A549 (cell line): ENCODE results near the gene SLC29A3. TPM values are rescaled to one million over a fixed set of nuclear protein-coding genes. Genes with fewer than 3 reads are reported as not detected.

Experiments
- ATAC-seq, 2 experiments: fragments of 200-7000 bp in 1 of 2; fragments of >200 bp in 1 of 2; cut with Nextera tagmentation in 1 of 2; cut with Tn5 transposase in 1 of 2; 3 replicates each; pipeline versions ENCODE4 v1.8.0 to v1.9.1; 2018 to 2020; ENCODE audit warnings: mild to moderate bottlenecking in 1 of 2, moderate library complexity in 1 of 2
- CTCF ChIA-PET: fragments of 300-600 bp; sonication (Branson Sonifier 250); formaldehyde crosslinking; extraction: SDS; loops from one replicate; lab custom pipeline; 2021; ENCODE audit warnings: antibody characterized with exemption, inconsistent platforms; lab: Yijun Ruan, JAX
- POLR2A ChIA-PET: fragments of 350-600 bp; formaldehyde crosslinking; extraction: SDS; loops from one replicate; lab custom pipeline; 2021; ENCODE audit warnings: antibody characterized with exemption, inconsistent platforms; lab: Yijun Ruan, JAX
- DNase-seq, 2 experiments: peaks; one replicate each; pipeline versions ENCODE4 v3.0.0 to v3.0.0-alpha.2; 2011 to 2016; ENCODE audit warnings: low read depth in 1 of 2, low spot score in 1 of 2
- FAIRE-seq: peaks from 2 replicates; lab custom pipeline; 2011; peaks lifted over from hg19 to GRCh38; lab: Jason Lieb, UNC
- H3K27ac ChIP-seq, 2 experiments: fragments of >200 bp; sonication (Bioruptor Twin); formaldehyde crosslinking; 3 replicates each; pipeline ENCODE4 v1.5.1; 2016 to 2017
- H3K4me1 ChIP-seq: fragments of >200 bp; sonication (Bioruptor Twin); formaldehyde crosslinking; 3 replicates; pipeline ENCODE4 v1.6.1; 2016
- H3K4me2 ChIP-seq: fragments of >200 bp; sonication (Bioruptor Twin); formaldehyde crosslinking; 3 replicates; pipeline ENCODE4 v1.6.1; 2016
- H3K4me3 ChIP-seq: fragments of >200 bp; sonication (Bioruptor Twin); formaldehyde crosslinking; 3 replicates; pipeline ENCODE4 v1.5.1; 2016
- H3K9me3 ChIP-seq: fragments of >200 bp; sonication (Bioruptor Twin); formaldehyde crosslinking; 3 replicates; pipeline ENCODE4 v1.6.1; 2016
- ELK1 ChIP-seq: fragments of 150-350 bp; IDR thresholded peaks from 2 replicates; pipeline ENCODE4 v1.6.1; 2014; ENCODE audit warnings: low read depth, mild to moderate bottlenecking, low read length
- ESRRA ChIP-seq: fragments of 150-350 bp; IDR thresholded peaks from 2 replicates; pipeline ENCODE4 v1.6.1; 2014; ENCODE audit warnings: mild to moderate bottlenecking, low read length, borderline replicate concordance
- HMGXB4 ChIP-seq: fragments of 250-450 bp; sonication (Bioruptor Pico); IDR thresholded peaks from 2 replicates; pipeline ENCODE4 v1.5.0; 2021; ENCODE audit warnings: mild to moderate bottlenecking, moderate library complexity, borderline replicate concordance
- JUN ChIP-seq, 2 experiments: fragments of >200 bp; sonication (Bioruptor Twin); formaldehyde crosslinking; IDR thresholded peaks; 2 replicates in 1 of 2; 3 replicates in 1 of 2; pipeline ENCODE4 v1.6.1; 2016 to 2017
- MAX ChIP-seq: IDR thresholded peaks from 2 replicates; pipeline ENCODE4 v1.6.1; 2012
- MAZ ChIP-seq: fragments of 150-350 bp; IDR thresholded peaks from 2 replicates; pipeline ENCODE4 v1.6.1; 2014; ENCODE audit warnings: antibody characterized with exemption, low read depth, low read length, borderline replicate concordance
- MYC ChIP-seq: IDR thresholded peaks from 2 replicates; pipeline ENCODE4 v1.6.1; 2012; ENCODE audit warnings: mild to moderate bottlenecking, inconsistent platforms, low read length, improper control_type of control experiment, borderline replicate concordance
- NFE2L2 ChIP-seq: fragments of 150-350 bp; conservative IDR thresholded peaks from 2 replicates; pipeline ENCODE4 v1.6.1; 2014; ENCODE audit warnings: low read length
- NPAS2 ChIP-seq: fragments of 250-450 bp; sonication (Bioruptor Pico); IDR thresholded peaks from 2 replicates; pipeline ENCODE4 v1.8.0; 2022; ENCODE audit warnings: mild to moderate bottlenecking, moderate library complexity, borderline replicate concordance
- NR3C1 ChIP-seq: fragments of >200 bp; sonication (Bioruptor Twin); formaldehyde crosslinking; IDR thresholded peaks from 3 replicates; pipeline ENCODE4 v1.6.1; 2017
- PBX3 ChIP-seq: IDR thresholded peaks from 2 replicates; pipeline ENCODE4 v1.6.1; 2012
- PHF8 ChIP-seq: fragments of 200-600 bp; sonication (generic); IDR thresholded peaks from 2 replicates; pipeline ENCODE4 v1.6.1; 2016; ENCODE audit warnings: low read depth, mild to moderate bottlenecking, antibody characterized with exemption, moderate library complexity, borderline replicate concordance
- RAD21 ChIP-seq, 2 experiments: fragments of >200 bp in 1 of 2; sonication (Bioruptor Twin) in 1 of 2; formaldehyde crosslinking in 1 of 2; IDR thresholded peaks in 1 of 2; conservative IDR thresholded peaks in 1 of 2; 2 replicates in 1 of 2; 3 replicates in 1 of 2; pipeline ENCODE4 v1.6.1; 2012 to 2018; ENCODE audit warnings: inconsistent platforms in 1 of 2
- REST ChIP-seq: fragments of 200-600 bp; sonication (generic); IDR thresholded peaks from 2 replicates; pipeline ENCODE4 v1.6.1; 2016; ENCODE audit warnings: antibody characterized with exemption, mild to moderate bottlenecking, moderate library complexity
- SMC3 ChIP-seq: fragments of >200 bp; sonication (Bioruptor Twin); formaldehyde crosslinking; IDR thresholded peaks from 3 replicates; pipeline ENCODE4 v1.6.1; 2018; ENCODE audit warnings: inconsistent platforms
- TFCP2L1 ChIP-seq: fragments of 250-450 bp; sonication (Bioruptor Pico); IDR thresholded peaks from 2 replicates; pipeline ENCODE4 v1.5.0; 2021; ENCODE audit warnings: mild to moderate bottlenecking
- TP53 ChIP-seq: fragments of 250-450 bp; sonication (Bioruptor Pico); IDR thresholded peaks from 2 replicates; pipeline ENCODE4 v1.5.0; 2021; ENCODE audit warnings: mild to moderate bottlenecking, moderate library complexity
- USF2 ChIP-seq: fragments of 450-650 bp; IDR thresholded peaks from 2 replicates; pipeline ENCODE4 v1.6.1; 2014; ENCODE audit warnings: antibody characterized with exemption
- ZFP36 ChIP-seq: fragments of 450-650 bp; IDR thresholded peaks from 2 replicates; pipeline ENCODE4 v1.6.1; 2014; ENCODE audit warnings: borderline replicate concordance; ENCODE audit not compliant: partially characterized antibody
- ZNF302 ChIP-seq: fragments of 250-450 bp; sonication (Bioruptor Pico); IDR thresholded peaks from 2 replicates; pipeline ENCODE4 v1.9.0; 2021; ENCODE audit warnings: inconsistent platforms, mild to moderate bottlenecking, moderate library complexity
- WGBS: methylation state at CpG from one replicate; pipeline ENCODE4 v1.1.6; 2017; ENCODE audit errors: missing lambda C conversion rate; 5-methylcytosine and 5-hydroxymethylcytosine counted together
- polyA plus RNA-seq, 4 experiments: library from polyadenylated mRNA; depleted of rRNA in 3 of 4; stranded (reverse); fragments of >200 nt; fragmentation: RNase III in 1 of 4; extraction: RNeasy Plus Mini Kit Qiagen cat#74134 plus additional on column Dnase treatment in 1 of 4; gene quantifications; 2 replicates in 3 of 4; 3 replicates in 1 of 4; pipeline ENCODE4 v1.2.3, GENCODE V29; 2011 to 2017

SLC29A3 gene
- polyA plus RNA-seq, 2 of the 4 experiments (the other 2 are of a cell fraction) = 7.2 to 11.4 TPM

GRCh38 chr10:71390461-71390835 lies 71.4 kb downstream of the SLC29A3 start (continued):
- TF ChIP-seq MAX = no peak

GRCh38 chr10:71390921-71391690 lies 72.0 kb downstream of the SLC29A3 start:
- no peak overlapping the region for H3K4me2 ChIP-seq
- no peak for DNase-seq
- H3K4me1 ChIP-seq = no peaks in the 10 kb centered on the region
- no peaks in the 10 kb centered on the region for H3K9me3 ChIP-seq
- ChIA-PET CTCF (interaction anchor here (0.8 to 47.4 kb wide), 7 partner anchors 13 to 318 kb away, joined by 3 to 977 read pairs (median 18); partner anchors contain the start of gene SLC29A3), POLR2A (no interaction called here)
- no peak overlapping the region for H3K4me3 ChIP-seq
- TF ChIP-seq SMC3 = no peak
- no peak for TF ChIP-seq TFCP2L1 (CRISPR knock-in tag)
- TF ChIP-seq TP53 (CRISPR knock-in tag) = no peak
- no peak for TF ChIP-seq MAX
- no peak for TF ChIP-seq MYC
- TF ChIP-seq ESRRA = no peak
- WGBS = 61% methylated on average over 3 of the region's 3 CpGs
- no peak for ATAC-seq
- FAIRE-seq = no peak
- H3K27ac ChIP-seq = no peak overlapping the region

GRCh38 chr10:71391701-71392100 lies 72.6 kb downstream of the SLC29A3 start:
- Histone ChIP-seq H3K4me2 (no peak overlapping the region), H3K27ac (no peak overlapping the region), H3K4me3 (no peak overlapping the region), H3K9me3 (no peaks in the 10 kb centered on the region), H3K4me1 (no peaks in the 10 kb centered on the region)
- no peak for DNase-seq
- POLR2A ChIA-PET = no interaction called here
- CTCF ChIA-PET = interaction anchor here (0.9 to 47.4 kb wide), 9 partner anchors 6 to 505 kb away, joined by 3 to 977 read pairs (median 48); partner anchors contain the start of gene SLC29A3
- no peak for ATAC-seq
- WGBS = 54% methylated on average over 5 of the region's 5 CpGs
- TF ChIP-seq PHF8 (no peak), RAD21 (conservative IDR thresholded peaks at IDR 0.05 in 1 of 2, IDR thresholded peaks at IDR 0.05 in 1 of 2) (no peak), NPAS2 (CRISPR knock-in tag) (no peak), MAZ (no peak), ZNF302 (no peak), ZFP36 (no peak), REST (no peak), SMC3 (no peak), JUN (IDR thresholded peaks at IDR 0.05) (no peak), NFE2L2 (no peak), HMGXB4 (CRISPR knock-in tag) (no peak), ELK1 (no peak), TFCP2L1 (CRISPR knock-in tag) (no peak), ESRRA (no peak), PBX3 (no peak), USF2 (no peak), NR3C1 (no peak), TP53 (CRISPR knock-in tag) (no peak)
- FAIRE-seq = no peak
